Neural progenitor cell (in vitro differentiated cells): ENCODE measurements around the gene CYB5RL.

ENCODE experiments used
- CTCF ChIP-seq: fragments of 200-600 bp; sonication (generic); IDR thresholded peaks from 2 replicates; pipeline ENCODE4 v1.5.1; 2017; ENCODE audit warnings: antibody characterized with exemption, mild to moderate bottlenecking
- EZH2 ChIP-seq: fragments of 200-600 bp; sonication (generic); IDR thresholded peaks from 2 replicates; pipeline ENCODE4 v1.6.1; 2017; ENCODE audit warnings: antibody characterized with exemption, mild to moderate bottlenecking, moderate library complexity

GRCh38 chr1:54156986-54157385 is 42.8 kb downstream of the CYB5RL start:
- TF ChIP-seq CTCF = no peak
- no peak for TF ChIP-seq EZH2
